Transverse colon (tissue), 4 donors: ENCODE data around the gene THSD4.

Experiments
- POLR2AphosphoS5 ChIP-seq, 3 donors: sonication (generic); formaldehyde crosslinking; IDR thresholded peaks; one replicate each; pipeline ENCODE4 v1.6.1; 2016; ENCODE audit warnings: antibody characterized with exemption in 3 of 3
- TF ChIP-seq, protein P1 (sequence below), 5 experiments: fragments of 200-600 bp in 3 of 5; fragments of 450-650 bp in 2 of 5; sonication (generic) in 3 of 5; IDR thresholded peaks; 1 replicate in 2 of 5; 2 replicates in 3 of 5; pipeline ENCODE4 v1.5.1; 2016 to 2017; ENCODE audit warnings: antibody characterized with exemption in 5 of 5, inconsistent platforms in 3 of 5, mild to moderate bottlenecking in 2 of 5, moderate library complexity in 1 of 5

- TF ChIP-seq, protein P1, sequence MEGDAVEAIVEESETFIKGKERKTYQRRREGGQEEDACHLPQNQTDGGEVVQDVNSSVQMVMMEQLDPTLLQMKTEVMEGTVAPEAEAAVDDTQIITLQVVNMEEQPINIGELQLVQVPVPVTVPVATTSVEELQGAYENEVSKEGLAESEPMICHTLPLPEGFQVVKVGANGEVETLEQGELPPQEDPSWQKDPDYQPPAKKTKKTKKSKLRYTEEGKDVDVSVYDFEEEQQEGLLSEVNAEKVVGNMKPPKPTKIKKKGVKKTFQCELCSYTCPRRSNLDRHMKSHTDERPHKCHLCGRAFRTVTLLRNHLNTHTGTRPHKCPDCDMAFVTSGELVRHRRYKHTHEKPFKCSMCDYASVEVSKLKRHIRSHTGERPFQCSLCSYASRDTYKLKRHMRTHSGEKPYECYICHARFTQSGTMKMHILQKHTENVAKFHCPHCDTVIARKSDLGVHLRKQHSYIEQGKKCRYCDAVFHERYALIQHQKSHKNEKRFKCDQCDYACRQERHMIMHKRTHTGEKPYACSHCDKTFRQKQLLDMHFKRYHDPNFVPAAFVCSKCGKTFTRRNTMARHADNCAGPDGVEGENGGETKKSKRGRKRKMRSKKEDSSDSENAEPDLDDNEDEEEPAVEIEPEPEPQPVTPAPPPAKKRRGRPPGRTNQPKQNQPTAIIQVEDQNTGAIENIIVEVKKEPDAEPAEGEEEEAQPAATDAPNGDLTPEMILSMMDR (IDR thresholded peaks at IDR 0.05): no peak
- TF ChIP-seq POLR2AphosphoS5 (IDR thresholded peaks at IDR 0.05): peak; percentile 16 to 78 (median 48)
Measured at GRCh38 chr15:71093054-71094024, 21.9 kb upstream of the THSD4 start.
